GM04504 (cell line): ENCODE measurements around the gene ZNF143.
"Not testable (repeated sequence)": the region's sequence is repeated elsewhere in the genome, so short reads cannot be mapped to it uniquely, and the experiment has no call there.

Experiments
- DNase-seq: peaks from one replicate; pipeline ENCODE4 v3.0.0-alpha.2; 2012; ENCODE audit warnings: low read depth

The ZNF143 gene

DNA sequence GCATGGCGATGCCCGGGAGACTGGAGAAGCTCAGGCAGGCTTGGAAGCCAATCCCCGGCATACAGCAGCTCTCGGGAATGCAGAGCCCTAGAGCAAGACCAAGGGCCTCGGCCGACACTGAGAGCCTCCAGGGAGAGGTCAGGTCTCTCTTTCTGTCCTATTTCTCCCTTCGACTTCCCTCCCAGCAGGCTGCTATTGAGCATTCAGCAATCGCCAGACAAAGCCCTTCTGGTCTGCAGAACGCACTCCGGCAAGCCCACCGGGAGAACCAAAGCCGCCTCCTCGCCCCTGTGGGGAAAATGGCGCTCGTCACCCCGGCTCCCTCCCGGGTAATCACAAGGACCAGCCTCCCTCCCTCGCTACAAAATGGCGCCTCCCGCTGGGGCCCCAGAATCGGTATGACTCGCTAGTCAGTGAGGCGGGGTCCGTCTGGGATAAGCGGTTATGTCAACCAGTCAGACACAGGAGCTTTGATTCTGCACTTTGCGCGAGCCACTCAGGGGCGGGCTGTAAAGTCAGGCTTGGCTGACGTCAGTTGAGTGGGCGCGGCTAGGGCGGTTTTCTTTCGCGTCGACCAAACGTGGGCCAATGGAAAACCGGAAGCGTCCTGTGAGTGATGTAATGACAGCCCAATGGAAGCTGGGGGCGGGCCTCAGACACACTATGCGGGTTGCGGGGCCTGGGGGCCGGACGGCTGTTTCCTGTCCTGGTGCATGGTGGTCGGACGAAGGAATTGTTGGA lies at the start of gene ZNF143:
TSS of gene ZNF143 (plus strand) at position 691 of the 741 bp plus-strand sequence. CDS start 10,297 bp downstream, outside the sequence.
- peak; percentile 100 for DNase-seq

GRCh38 chr11:9428706-9429105 lies 32.1 kb upstream of the ZNF143 start:
- no peak for DNase-seq

GRCh38 chr11:9438611-9439010 lies 22.2 kb upstream of the ZNF143 start:
- no peak for DNase-seq

- no peak for DNase-seq
Measured at GRCh38 chr11:9446230-9446629, 14.6 kb upstream of the ZNF143 start.

DNA sequence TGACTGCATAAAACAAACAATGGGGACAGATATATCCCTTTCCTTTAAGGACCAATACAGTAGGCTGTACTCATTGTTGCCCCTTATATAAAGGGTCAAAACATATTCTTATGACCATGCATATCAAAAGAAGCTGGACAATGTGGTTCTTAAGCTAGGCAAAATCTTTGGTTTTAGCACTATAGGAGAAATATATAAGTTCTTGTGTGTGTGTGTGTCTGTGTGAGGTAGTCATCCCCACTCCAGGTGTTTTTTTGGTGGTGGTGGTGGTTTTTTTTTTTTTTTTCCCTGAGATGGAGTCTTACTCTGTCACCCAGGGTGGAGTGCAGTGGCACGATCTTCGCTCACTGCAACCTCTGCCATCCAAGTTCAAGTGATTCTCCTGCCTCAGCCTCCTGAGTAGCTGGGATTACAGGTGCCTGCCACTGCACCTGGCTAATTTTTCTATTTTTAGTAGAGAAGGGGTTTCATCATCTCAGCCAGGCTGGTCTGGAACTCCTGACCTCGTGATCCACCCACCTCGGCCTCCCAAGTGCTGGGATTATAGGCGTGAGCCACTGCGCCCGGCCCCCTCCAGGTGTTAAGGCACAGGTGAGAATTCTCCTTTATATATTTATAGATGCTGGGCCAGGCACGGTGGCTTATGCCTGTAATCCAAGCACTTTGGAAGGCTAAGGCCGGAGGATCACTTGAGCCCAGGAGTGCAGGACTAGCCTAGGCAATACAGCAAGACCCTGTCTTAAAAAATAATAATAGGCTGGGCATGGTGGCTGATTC lies 12.0 kb upstream of the ZNF143 start:
- DNase-seq = no peak

- not testable (repeated sequence) for DNase-seq
Measured at GRCh38 chr11:9452023-9452422, 8.8 kb upstream of the ZNF143 start.

- DNase-seq = no peak
Measured at GRCh38 chr11:9455722-9456121, 5.1 kb upstream of the ZNF143 start.

- DNase-seq = peak; percentile 18
Measured at GRCh38 chr11:9459667-9460321, 1.0 kb upstream of the ZNF143 start.

DNA sequence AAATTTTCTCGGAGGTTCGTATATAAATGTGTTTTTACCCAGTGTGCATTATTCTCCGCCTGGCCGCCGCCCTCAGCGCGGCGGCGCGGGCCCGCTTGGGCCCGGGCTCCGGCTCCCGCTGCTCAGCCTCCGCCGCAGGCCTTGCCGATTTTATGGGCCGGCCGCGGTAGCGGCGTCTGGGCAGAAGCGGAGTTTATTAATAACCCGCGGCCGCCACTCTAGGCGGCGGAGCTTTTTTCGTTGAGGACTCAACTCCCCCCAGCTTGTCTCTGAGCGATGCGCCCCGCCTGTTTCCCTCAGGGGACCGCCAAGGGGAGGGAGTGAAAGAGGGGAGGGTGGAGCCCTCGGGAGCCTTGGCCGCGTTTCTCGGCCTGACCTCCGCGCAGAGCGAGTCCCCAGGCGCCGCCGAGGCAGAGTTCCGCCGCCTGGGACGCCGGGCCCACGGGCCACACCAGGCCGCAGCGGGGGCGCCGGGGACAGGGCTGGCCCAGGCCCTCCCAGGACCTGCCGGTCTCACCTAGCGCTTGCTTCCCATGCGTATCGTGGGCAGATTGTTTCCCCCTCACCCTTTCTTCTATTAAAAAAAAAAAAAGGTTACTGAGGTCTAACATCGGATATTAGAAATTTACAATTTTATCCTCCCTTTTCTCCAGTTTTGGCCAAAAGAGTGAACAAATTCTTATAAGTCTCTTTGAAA lies 399 bp downstream of the ZNF143 start:
- peak; percentile 89 for DNase-seq

DNA sequence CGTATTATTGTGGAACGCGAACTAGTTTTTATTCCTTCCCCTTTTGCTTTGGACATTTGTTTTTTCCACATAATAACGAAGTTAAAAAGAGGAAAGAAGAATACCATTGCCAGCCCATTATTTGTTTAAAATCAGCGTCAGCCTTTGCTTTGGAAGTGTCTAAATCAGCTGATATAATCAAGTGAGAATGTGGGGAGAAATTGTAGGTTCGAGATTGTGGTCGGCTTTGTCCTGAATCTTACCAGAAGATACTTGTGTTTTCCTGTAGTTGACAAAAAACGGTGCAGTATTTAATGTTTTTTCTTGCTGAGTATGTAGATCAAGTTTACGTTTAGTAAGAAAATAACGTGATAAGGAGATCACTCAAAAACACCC lies 935 bp downstream of the ZNF143 start:
- peak; percentile 5 for DNase-seq

GRCh38 chr11:9462172-9462799 lies 1.5 kb downstream of the ZNF143 start:
- no peak for DNase-seq

- DNase-seq = no peak
Measured at GRCh38 chr11:9462806-9463537, 2.2 kb downstream of the ZNF143 start.

- no peak for DNase-seq
Measured at GRCh38 chr11:9470765-9471164, 10.0 kb downstream of the ZNF143 start.

GRCh38 chr11:9473408-9473807 lies 12.6 kb downstream of the ZNF143 start:
- no peak for DNase-seq

DNA sequence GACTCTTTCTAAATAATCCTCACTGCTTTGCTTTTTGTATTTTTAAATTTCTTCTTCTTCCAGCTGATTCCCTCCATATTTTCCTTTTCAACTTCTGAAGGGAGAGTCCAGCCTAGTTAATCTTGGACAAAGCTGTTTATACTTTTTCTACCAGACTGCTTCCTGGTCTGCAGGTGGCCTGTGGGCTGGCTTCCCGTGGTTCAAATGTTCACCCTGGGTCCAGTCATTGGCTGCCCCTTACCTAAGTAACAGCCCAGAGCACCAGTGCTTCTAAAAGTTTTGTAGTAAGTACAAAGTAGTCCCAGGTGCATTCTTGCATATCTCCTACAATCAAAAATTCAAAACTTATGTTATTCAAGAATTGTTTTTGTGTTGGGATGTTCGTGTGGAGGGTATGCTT lies 19.1 kb downstream of the ZNF143 start:
- DNase-seq = no peak

GRCh38 chr11:9489080-9489765 lies 28.4 kb downstream of the ZNF143 start:
- DNase-seq = peak; percentile 18

GRCh38 chr11:9490376-9490775 lies 29.6 kb downstream of the ZNF143 start:
- no peak for DNase-seq

- no peak for DNase-seq
Measured at GRCh38 chr11:9493492-9493891, 32.7 kb downstream of the ZNF143 start.

GRCh38 chr11:9494316-9494715 lies 33.5 kb downstream of the ZNF143 start:
- DNase-seq = no peak

DNA sequence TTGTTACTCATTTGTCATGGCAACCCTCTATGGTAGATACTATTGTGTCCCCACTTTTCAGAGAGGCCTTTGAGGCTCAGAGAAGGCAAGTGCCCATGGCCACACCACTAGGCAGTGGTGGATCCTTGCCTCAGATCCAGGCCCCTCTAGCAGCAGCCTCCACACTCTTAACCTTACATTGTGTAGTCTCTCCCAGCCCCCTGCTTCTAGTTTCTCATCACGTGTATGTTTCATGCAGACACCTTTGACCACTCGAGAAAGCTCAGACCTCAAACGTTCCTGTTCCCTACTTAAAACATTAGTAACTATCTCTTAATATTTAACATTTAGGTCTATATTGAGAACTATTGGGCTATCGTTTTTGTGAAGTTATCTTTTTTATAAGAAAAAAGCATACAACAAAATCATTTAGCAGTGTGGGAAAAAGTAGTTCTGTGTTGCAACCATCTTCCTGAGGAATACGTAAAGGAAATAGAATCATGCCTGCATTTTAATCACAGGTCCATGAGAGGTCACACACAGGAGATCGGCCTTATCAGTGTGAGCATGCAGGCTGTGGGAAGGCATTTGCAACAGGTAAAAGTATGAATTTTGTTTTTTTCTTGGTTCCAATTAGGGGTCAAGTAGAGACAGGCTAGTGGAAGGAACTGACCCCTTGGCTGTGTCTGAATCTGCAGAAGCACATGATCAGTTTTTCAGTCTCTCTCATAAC lies 35.1 kb downstream of the ZNF143 start:
- no peak for DNase-seq
